Spleen (tissue), 11 donors: Measurements from ENCODE around the gene CDKN2AIPNL. TPM values are rescaled to one million over a fixed set of nuclear protein-coding genes. Genes with fewer than 3 reads are reported as not detected.
"Not testable (repeated sequence)": the region's sequence is repeated elsewhere in the genome, so short reads cannot be mapped to it uniquely, and the experiment has no call there.

Experiments
- DNase-seq: peaks from one replicate; pipeline ENCODE4 v3.0.0-alpha.2; 2020
- H3K27ac ChIP-seq, 8 donors: fragments of 200-600 bp; sonication (generic) in 7 of 8; 1 replicate in 4 of 8; 2 replicates in 4 of 8; pipeline versions ENCODE4 v1.5.0 to v1.8.0; 2016 to 2021; ENCODE audit warnings: inconsistent platforms in 4 of 8, mild to moderate bottlenecking in 4 of 8, moderate library complexity in 1 of 8
- H3K27me3 ChIP-seq, 7 donors: fragments of 200-600 bp; sonication (generic) in 6 of 7; replicated peaks in 1 of 7; 1 replicate in 4 of 7; 2 replicates in 3 of 7; pipeline versions ENCODE4 v1.5.0 to v1.8.0; 2016 to 2021; ENCODE audit warnings: inconsistent platforms in 3 of 7, mild to moderate bottlenecking in 1 of 7
- H3K36me3 ChIP-seq, 6 donors: fragments of 200-600 bp; sonication (generic) in 5 of 6; 1 replicate in 4 of 6; 2 replicates in 2 of 6; pipeline versions ENCODE4 v1.5.0 to v1.8.0; 2016 to 2021; ENCODE audit warnings: inconsistent platforms in 2 of 6
- H3K4me1 ChIP-seq, 6 donors: fragments of 200-600 bp; sonication (generic) in 5 of 6; 1 replicate in 3 of 6; 2 replicates in 3 of 6; pipeline versions ENCODE4 v1.5.0 to v1.8.0; 2016 to 2021; ENCODE audit warnings: inconsistent platforms in 3 of 6
- H3K4me3 ChIP-seq, 8 donors: fragments of 200-600 bp; sonication (generic) in 7 of 8; 1 replicate in 4 of 8; 2 replicates in 4 of 8; pipeline versions ENCODE4 v1.5.0 to v1.8.0; 2016 to 2021; ENCODE audit warnings: inconsistent platforms in 4 of 8, mild to moderate bottlenecking in 4 of 8, moderate library complexity in 2 of 8
- H3K9me3 ChIP-seq, 8 donors: fragments of 200-600 bp; sonication (generic) in 7 of 8; 1 replicate in 4 of 8; 2 replicates in 4 of 8; pipeline versions ENCODE4 v1.5.0 to v1.8.0; 2016 to 2021; ENCODE audit warnings: inconsistent platforms in 4 of 8
- CTCF ChIP-seq, 11 experiments: fragments of 200-600 bp in 7 of 11; fragments of 450-650 bp in 4 of 11; sonication (generic) in 4 of 11; IDR thresholded peaks in 8 of 11; conservative IDR thresholded peaks in 3 of 11; 1 replicate in 7 of 11; 2 replicates in 4 of 11; pipeline versions ENCODE4 v1.4.0 to v1.8.0; 2016 to 2021; ENCODE audit warnings: antibody characterized with exemption in 11 of 11, inconsistent platforms in 4 of 11, mild to moderate bottlenecking in 1 of 11
- POLR2A ChIP-seq, 3 donors: fragments of 450-650 bp; IDR thresholded peaks; one replicate each; pipeline ENCODE4 v1.5.1; 2017; ENCODE audit warnings: antibody characterized with exemption in 3 of 3, mild to moderate bottlenecking in 1 of 3
- POLR2AphosphoS5 ChIP-seq, 3 donors: sonication (generic); formaldehyde crosslinking; IDR thresholded peaks; one replicate each; pipeline ENCODE4 v1.5.1; 2017; ENCODE audit warnings: antibody characterized with exemption in 3 of 3
- whole genome bisulfite sequencing, 5 donors: extraction: QIAGEN DNeasy Blood & Tissue Kit in 3 of 5; methylation state at CpG; one replicate each; pipeline versions ENCODE4 v1.1.5 to v1.1.7; 2013 to 2018; 5-methylcytosine and 5-hydroxymethylcytosine counted together
- intact Hi-C: fragments of 100-400 bp; cut with DNase I; formaldehyde crosslinking; loops from one replicate; pipeline ENCODE4 v1.15.0; 2023; ENCODE audit warnings: low total_unique reads
- polyA plus RNA-seq, 3 donors: library from polyadenylated mRNA; stranded (reverse); fragments of 200-250 nt; gene quantifications; one replicate each; pipeline ENCODE4 v1.2.1, GENCODE V29; 2013
- total RNA-seq, 7 donors: library from RNA; depleted of rRNA in 3 of 7; stranded (reverse); fragments of >200 nt in 3 of 7; fragmentation: NEBNext Ultra II Directional in 4 of 7; extraction: Animal tissue kit (Norgen Biotek cat#: 25700) in 4 of 7; gene quantifications; one replicate each; pipeline versions ENCODE4 v1.1.0 to v1.2.1, GENCODE V29; 2016 to 2021
- donor health status: healthy with polysubstance abuse.
- donor health status: DM: no; HTN: no; CAD: no; lungs with moderate emphysema.
- donor health status: DM: no; HTN: no; CAD: no.
- donor health status: Bipolar disorder and iron deficiency.
- donor health status: healthy.
- donor health status: DM: no; HTN: no; CAD: no.
- donor health status: DM: yes; HTN: yes; CAD: no.

CDKN2AIPNL gene
- total and polyA plus RNA-seq, 10 donors = 13.1 to 42.7 (median 16.3) TPM

- intact Hi-C loops = no loop called here
- H3K27me3 ChIP-seq = no peaks in the 10 kb centered on the region
- H3K9me3 ChIP-seq = peaks cover 0 to 3% (median 0%) of the 10 kb centered on the region in 8 donors
- no peak overlapping the region for H3K4me3 ChIP-seq
- WGBS, 5 donors = 94 to 98% (median 95%) methylated on average over 2 of the region's 2 CpGs
- no peak for TF ChIP-seq CTCF (IDR thresholded peaks at IDR 0.05 in 8 of 11, conservative IDR thresholded peaks at IDR 0.05 in 3 of 11)
- TF ChIP-seq POLR2A (IDR thresholded peaks at IDR 0.05) = no peak
- TF ChIP-seq POLR2AphosphoS5 (IDR thresholded peaks at IDR 0.05) = no peak
- no peaks in the 10 kb centered on the region for H3K4me1 ChIP-seq
- no peak for DNase-seq
- H3K36me3 ChIP-seq = peaks cover 0 to 100% (median 94%) of the 10 kb centered on the region in 6 donors
- H3K27ac ChIP-seq = no peak overlapping the region
These were observed 19.4 kb downstream of the CDKN2AIPNL start for GRCh38 chr5:134392301-134392700.

GRCh38 chr5:134387443-134387842 is 24.2 kb downstream of the CDKN2AIPNL start:
- H3K36me3 ChIP-seq = peaks cover 0 to 100% (median 97%) of the 10 kb centered on the region in 6 donors
- no peaks in the 10 kb centered on the region for H3K27me3 ChIP-seq
- no peak for TF ChIP-seq POLR2A (IDR thresholded peaks at IDR 0.05)
- TF ChIP-seq CTCF (IDR thresholded peaks at IDR 0.05 in 8 of 11, conservative IDR thresholded peaks at IDR 0.05 in 3 of 11) = no peak
- no peak for TF ChIP-seq POLR2AphosphoS5 (IDR thresholded peaks at IDR 0.05)
- 84 to 97% (median 95%) methylated on average over 1 of the region's 1 CpG for WGBS, 5 donors
- no peak overlapping the region for H3K4me3 ChIP-seq
- peaks cover 0 to 12% (median 7%) of the 10 kb centered on the region in 6 donors for H3K4me1 ChIP-seq
- H3K27ac ChIP-seq = no peak overlapping the region
- intact Hi-C loops = no loop called here
- peaks cover 0 to 7% (median 0%) of the 10 kb centered on the region in 8 donors for H3K9me3 ChIP-seq
- no peak for DNase-seq

GRCh38 chr5:134383980-134384697 is 27.5 kb downstream of the CDKN2AIPNL start:
- DNase-seq = no peak
- intact Hi-C loops = no loop called here
- peaks cover 2 to 100% (median 97%) of the 10 kb centered on the region in 6 donors for H3K36me3 ChIP-seq
- no peak overlapping the region for H3K27ac ChIP-seq
- peaks cover 0 to 7% (median 0%) of the 10 kb centered on the region in 8 donors for H3K9me3 ChIP-seq
- peaks cover 0 to 26% (median 8%) of the 10 kb centered on the region in 6 donors for H3K4me1 ChIP-seq
- 58 to 75% (median 67%) methylated on average over 4 of the region's 4 CpGs for WGBS, 5 donors
- no peak for TF ChIP-seq CTCF (IDR thresholded peaks at IDR 0.05 in 8 of 11, conservative IDR thresholded peaks at IDR 0.05 in 3 of 11)
- TF ChIP-seq POLR2AphosphoS5 (IDR thresholded peaks at IDR 0.05) = no peak
- TF ChIP-seq POLR2A (IDR thresholded peaks at IDR 0.05) = no peak
- no peak overlapping the region for H3K4me3 ChIP-seq
- no peaks in the 10 kb centered on the region for H3K27me3 ChIP-seq

DNA sequence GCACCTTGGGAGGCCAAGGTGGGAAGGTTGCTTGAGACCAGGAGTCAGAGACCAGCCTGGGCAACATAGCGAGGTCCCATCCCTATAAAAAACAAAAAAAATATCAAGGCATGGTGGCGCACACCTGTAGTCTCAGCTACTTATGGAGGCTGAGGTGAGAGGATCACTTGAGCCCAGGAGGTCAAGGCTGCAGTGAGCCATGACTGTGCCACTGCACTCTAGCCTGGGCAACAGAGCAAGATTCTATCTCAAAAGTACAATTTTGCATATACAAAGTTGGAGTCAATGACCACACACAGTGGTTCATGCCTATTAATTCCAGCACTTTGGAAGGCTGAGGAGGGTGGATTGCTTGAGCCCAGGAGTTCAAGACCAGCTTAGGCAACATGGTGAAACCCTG is 29.5 kb downstream of the CDKN2AIPNL start:
- H3K36me3 ChIP-seq = peaks cover 2 to 100% (median 94%) of the 10 kb centered on the region in 6 donors
- H3K9me3 ChIP-seq, H3K4me3 ChIP-seq, H3K27me3 ChIP-seq, H3K27ac ChIP-seq, DNase-seq, intact Hi-C loops: not testable (repeated sequence)
- peaks cover 0 to 46% (median 11%) of the 10 kb centered on the region in 6 donors for H3K4me1 ChIP-seq
- 97 to 100% (median 100%) methylated on average over 2 of the region's 2 CpGs for WGBS, 5 donors
